Natural killer cell (primary cell): ENCODE results near the gene TWIST1. TPM values are rescaled to one million over a fixed set of nuclear protein-coding genes. Genes with fewer than 3 reads are reported as not detected.

ENCODE experiments used
- ATAC-seq, 3 donors: fragments of 150-1000 bp in 2 of 3; fragments of 200-7000 bp in 1 of 3; cut with Tn5 transposase; 1 replicate in 1 of 3; 2 replicates in 2 of 3; pipeline ENCODE4 v1.10.0; 2021; ENCODE audit warnings: mild to moderate bottlenecking in 2 of 3, moderate library complexity in 2 of 3
- DNase-seq, 2 donors: peaks; one replicate each; pipeline versions ENCODE4 v3.0.0 to v3.0.0-alpha.2; 2013 to 2021; ENCODE audit warnings: mixed read lengths in 1 of 2
- H3K27ac ChIP-seq: one replicate; pipeline ENCODE4 v1.5.1; 2013; ENCODE audit warnings: mild to moderate bottlenecking, low read length
- H3K27me3 ChIP-seq: one replicate; pipeline ENCODE4 v1.6.1; 2013; ENCODE audit warnings: low read length; ENCODE audit not compliant: control insufficient read depth, insufficient read depth
- H3K36me3 ChIP-seq: one replicate; pipeline ENCODE4 v1.6.1; 2013; ENCODE audit warnings: low read length; ENCODE audit not compliant: control insufficient read depth, insufficient read depth
- H3K4me1 ChIP-seq: one replicate; pipeline ENCODE4 v1.6.1; 2013; ENCODE audit warnings: low read length; ENCODE audit not compliant: control insufficient read depth, insufficient read depth
- H3K4me3 ChIP-seq: one replicate; pipeline ENCODE4 v1.5.1; 2013; ENCODE audit warnings: low read length
- H3K9me3 ChIP-seq: one replicate; pipeline ENCODE4 v1.6.1; 2013; ENCODE audit warnings: low read length; ENCODE audit not compliant: control insufficient read depth, insufficient read depth
- H3K27ac Mint-ChIP-seq, 2 donors: one replicate each; pipeline ENCODE4 v1.8.0; 2022; ENCODE audit warnings: mild to moderate bottlenecking in 2 of 2, mixed read lengths in 2 of 2, moderate library complexity in 1 of 2
- H3K27me3 Mint-ChIP-seq, 2 donors: one replicate each; pipeline ENCODE4 v1.8.0; 2022; ENCODE audit warnings: low read depth in 2 of 2, mixed read lengths in 2 of 2
- H3K36me3 Mint-ChIP-seq: one replicate; pipeline ENCODE4 v1.8.0; 2022; ENCODE audit warnings: mixed read lengths
- H3K4me1 Mint-ChIP-seq, 2 donors: one replicate each; pipeline ENCODE4 v1.8.0; 2022; ENCODE audit warnings: mixed read lengths in 2 of 2
- H3K4me3 Mint-ChIP-seq: one replicate; pipeline ENCODE4 v1.8.0; 2022; ENCODE audit warnings: mild to moderate bottlenecking, moderate library complexity, mixed read lengths
- H3K9me3 Mint-ChIP-seq, 2 donors: one replicate each; pipeline ENCODE4 v1.8.0; 2022; ENCODE audit warnings: mixed read lengths in 2 of 2
- CTCF ChIP-seq: fragments of 200-600 bp; IDR thresholded peaks from one replicate; pipeline ENCODE4 v1.8.0; 2022; ENCODE audit warnings: antibody characterized with exemption
- WGBS: methylation state at CpG from one replicate; pipeline ENCODE4 v1.1.7; 2013; ENCODE audit warnings: missing lambda C conversion rate; ENCODE audit not compliant: insufficient coverage; 5-methylcytosine and 5-hydroxymethylcytosine counted together
- intact Hi-C: fragments of 100-400 bp; cut with micrococcal nuclease; formaldehyde crosslinking; loops from one replicate; pipeline ENCODE4 v1.14.2; 2022
- total RNA-seq, 4 donors: library from RNA; stranded (reverse); fragments of 120-200 nt in 1 of 4; gene quantifications; one replicate each; pipeline versions ENCODE4 v1.2.3 to v1.2.4, GENCODE V29; 2013 to 2022

TWIST1 gene
- not detected for total RNA-seq
- total RNA-seq (2013): not detected

GRCh38 chr7:19117091-19117869 lies at the start of gene TWIST1:
Gene TWIST1, minus strand, starts transcription at chr7:19117636. Its CDS starts 315 bp downstream, at chr7:19117321.
- Mint-ChIP-seq H3K4me1 (peaks cover 0 to 5% of the 10 kb centered on the region in 2 donors), H3K27me3 (peaks cover 47 to 56% of the 10 kb centered on the region in 2 donors), H3K4me3 (peak within 1 kb of the TSS; percentile 71), H3K36me3 (no peaks in the 10 kb centered on the region), H3K9me3 (no peaks in the 10 kb centered on the region), H3K27ac (no peak within 1 kb of the TSS)
- peak within 1 kb of the TSS; percentile 13 for H3K4me3 ChIP-seq
- WGBS: 1% methylated on average over 91 of the region's 91 CpGs
- intact Hi-C loops: no loop called here
- no peaks in the 10 kb centered on the region for H3K9me3 ChIP-seq
- no peaks in the 10 kb centered on the region for H3K36me3 ChIP-seq
- ATAC-seq (peak in 2 of 3 donors; percentile 34 to 52), DNase-seq (no peak)
- peaks cover 74% of the 10 kb centered on the region for H3K27me3 ChIP-seq
- TF ChIP-seq CTCF: no peak
- H3K4me1 ChIP-seq: peaks cover 24% of the 10 kb centered on the region
- H3K27ac ChIP-seq: no peak within 1 kb of the TSS

DNA sequence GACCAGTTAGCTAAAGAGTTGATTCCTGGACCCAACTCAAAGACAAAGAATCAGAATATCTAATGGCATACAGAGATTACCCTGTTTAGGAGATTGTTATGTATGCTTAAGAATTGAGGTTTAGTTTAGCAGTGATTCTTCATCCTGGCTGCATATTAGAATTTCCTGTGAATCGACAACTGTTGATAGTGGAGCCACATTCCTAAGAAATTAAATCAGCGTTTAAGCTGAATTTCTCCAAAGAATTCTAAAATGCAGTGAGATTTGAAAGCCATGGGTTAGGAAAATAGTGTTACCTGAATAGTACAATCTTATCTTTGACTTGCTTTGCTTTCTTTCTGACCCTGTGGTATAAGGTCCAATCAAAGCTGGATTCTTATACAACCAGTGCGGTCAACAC lies 44.2 kb upstream of the TWIST1 start:
- H3K36me3 ChIP-seq: no peaks in the 10 kb centered on the region
- Mint-ChIP-seq H3K4me3 (no peak overlapping the region), H3K9me3 (peaks cover 0 to 3% of the 10 kb centered on the region in 2 donors), H3K27ac (no peak overlapping the region), H3K27me3 (peaks cover 0 to 7% of the 10 kb centered on the region in 2 donors), H3K4me1 (no peaks in the 10 kb centered on the region), H3K36me3 (no peaks in the 10 kb centered on the region)
- WGBS: 93% methylated on average over 2 of the region's 3 CpGs
- H3K4me1 ChIP-seq: no peaks in the 10 kb centered on the region
- H3K4me3 ChIP-seq: no peak overlapping the region
- H3K27ac ChIP-seq: no peak overlapping the region
- H3K27me3 ChIP-seq: no peaks in the 10 kb centered on the region
- ATAC-seq (no peak), DNase-seq (no peak)
- no peaks in the 10 kb centered on the region for H3K9me3 ChIP-seq
- intact Hi-C loops: no loop called here
- no peak for TF ChIP-seq CTCF

DNA sequence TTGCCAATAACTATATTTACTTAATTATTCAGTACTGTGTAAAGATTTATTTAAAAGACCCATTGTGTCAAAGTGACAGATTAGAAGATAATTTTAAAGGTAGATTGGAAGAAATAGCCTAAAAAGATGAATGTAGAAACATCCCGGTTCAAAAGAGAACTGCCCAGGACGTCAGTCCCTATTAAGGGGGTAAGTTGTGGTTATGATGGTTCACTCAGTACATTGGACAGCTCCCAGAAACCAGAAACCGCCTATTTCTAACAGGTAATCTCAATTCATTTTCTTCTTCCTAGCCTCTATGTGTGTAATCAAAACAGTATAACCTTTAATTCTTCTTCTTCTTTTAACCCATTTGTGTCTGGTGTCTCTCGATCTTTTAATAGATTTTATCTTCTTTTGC lies 29.3 kb upstream of the TWIST1 start:
- intact Hi-C loops: no loop called here
- H3K9me3 ChIP-seq: peaks cover 5% of the 10 kb centered on the region
- no peak for ATAC-seq
- peaks cover 34% of the 10 kb centered on the region for H3K27me3 ChIP-seq
- no peaks in the 10 kb centered on the region for H3K36me3 ChIP-seq
- H3K27ac ChIP-seq: no peak overlapping the region
- H3K27ac Mint-ChIP-seq: no peak overlapping the region
- DNase-seq: no peak
- H3K4me1 ChIP-seq: peaks cover 12% of the 10 kb centered on the region
- H3K9me3 Mint-ChIP-seq: peaks cover 0 to 4% of the 10 kb centered on the region in 2 donors
- H3K4me3 ChIP-seq: no peak overlapping the region
- H3K36me3 Mint-ChIP-seq: peaks cover 9% of the 10 kb centered on the region
- peaks cover 4 to 17% of the 10 kb centered on the region in 2 donors for H3K4me1 Mint-ChIP-seq
- no peak overlapping the region for H3K4me3 Mint-ChIP-seq
- 10% methylated on average over 3 of the region's 4 CpGs for WGBS
- no peak for TF ChIP-seq CTCF
- peaks cover 50 to 57% of the 10 kb centered on the region in 2 donors for H3K27me3 Mint-ChIP-seq
